ENCODE data around the gene WNT7B. TPM values are rescaled to one million over a fixed set of nuclear protein-coding genes. Genes with fewer than 3 reads are reported as not detected.

The WNT7B gene
- total and polyA plus RNA-seq, 2 of the 8 experiments (the other 6 are each of a cell fraction or from before 2014, with no cell fraction given): 0.14 to 0.24 TPM

DNA sequence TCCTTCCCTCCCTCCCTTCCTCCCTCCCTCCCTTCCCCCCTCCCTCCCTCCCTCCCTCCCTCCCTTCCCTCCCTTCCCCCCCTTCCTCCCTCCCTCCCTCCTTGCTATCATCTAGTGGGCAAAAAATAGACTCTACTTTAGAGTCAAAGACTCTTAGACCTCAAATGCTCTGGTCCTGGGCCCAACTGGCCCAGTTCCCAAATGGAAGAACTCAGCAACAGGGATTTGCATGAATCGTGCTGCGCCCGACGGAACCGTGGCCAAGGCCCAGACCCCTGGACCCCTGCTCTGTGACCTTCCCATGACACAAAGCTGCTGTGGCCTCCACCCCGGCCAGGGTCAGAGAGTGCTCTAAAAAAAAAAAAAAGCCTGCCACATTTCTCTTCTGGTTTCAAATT is 97.4 kb downstream of the WNT7B start:
- no peak overlapping the region for H2BK5ac ChIP-seq (ENCODE audit: low read depth, low read length)
- peak in 1 of 2 experiments; percentile 41 for DNase-seq (ENCODE audit: low read depth in 1 of 2, low spot score in 2 of 2)
- no peak overlapping the region for H3K18ac ChIP-seq (ENCODE audit: extremely low read depth, low read length)
- no peak overlapping the region for H3K56ac ChIP-seq (replicated peaks; ENCODE audit: insufficient read length, low read depth, low read length)
- H2BK120ac ChIP-seq (replicated peaks; ENCODE audit: low read depth, low read length): no peak overlapping the region
- H3K4me2 ChIP-seq (ENCODE audit: insufficient read depth in 1 of 2, low read depth in 2 of 2, low read length in 2 of 2): no peak overlapping the region
- peaks cover 0 to 50% (median 30%) of the 10 kb centered on the region in 4 experiments; a peak in 6 of 7 replicates for H3K27me3 ChIP-seq (replicated peaks in 1 of 4; ENCODE audit: control insufficient read depth in 3 of 4, extremely low read depth in 1 of 4, insufficient read depth in 3 of 4, low read length in 3 of 4)
- no peak overlapping the region for H2BK12ac ChIP-seq (ENCODE audit: low read depth, low read length)
- no peak overlapping the region for H3K23ac ChIP-seq (ENCODE audit: insufficient read length)
- POLR2A ChIA-PET (ENCODE audit: partially characterized antibody): no interaction called here
- FAIRE-seq: no peak
- no peaks in the 10 kb centered on the region; the same call in 1 of the 2 replicates for H3K23me2 ChIP-seq (ENCODE audit: low read depth, low read length)
- H4K8ac ChIP-seq (ENCODE audit: extremely low read depth, insufficient read depth, low read length): no peak overlapping the region
- no peak overlapping the region for H2AK5ac ChIP-seq (ENCODE audit: low read depth, low read length)
- H3K36me3 ChIP-seq (ENCODE audit: control insufficient read depth in 2 of 4, insufficient read depth in 4 of 4, low read length in 3 of 4): no peaks in the 10 kb centered on the region
- no peak overlapping the region for H4K5ac ChIP-seq (ENCODE audit: insufficient read length, low read depth, low read length)
- H2BK20ac ChIP-seq (ENCODE audit: low read length): no peak overlapping the region
- H3K9me3 ChIP-seq (ENCODE audit: insufficient read depth in 2 of 2, low read depth in 1 of 2, low read length in 1 of 2): no peaks in the 10 kb centered on the region
- H3K4me3 ChIP-seq (ENCODE audit: extremely low read depth in 1 of 4, insufficient read depth in 2 of 4, low read depth in 3 of 4, low read length in 4 of 4): no peak overlapping the region
- H3K14ac ChIP-seq (ENCODE audit: insufficient read length): no peak overlapping the region
- H3K9ac ChIP-seq (replicated peaks in 1 of 4; ENCODE audit: extremely low read depth in 1 of 4, low read depth in 3 of 4, low read length in 3 of 4): no peak overlapping the region
- peaks cover 2 to 7% of the 10 kb centered on the region in 2 experiments for H4K20me1 ChIP-seq (replicated peaks in 1 of 2; ENCODE audit: control insufficient read depth in 1 of 2, insufficient read depth in 2 of 2, low read length in 2 of 2)
- H2AFZ ChIP-seq (ENCODE audit: low read length): no peak overlapping the region
- H3K79me2 ChIP-seq (ENCODE audit: control insufficient read depth in 1 of 2, insufficient read depth in 2 of 2, low read length in 2 of 2): no peaks in the 10 kb centered on the region
- no peaks in the 10 kb centered on the region for H3K79me1 ChIP-seq (ENCODE audit: low read depth, low read length)
- no peak overlapping the region for H3K4ac ChIP-seq (replicated peaks; ENCODE audit: insufficient read length, low read depth, low read length)
- no peak overlapping the region for H2BK15ac ChIP-seq (ENCODE audit: low read length)
- H3K27ac ChIP-seq (ENCODE audit: low read depth, low read length): no peak overlapping the region
- H4K91ac ChIP-seq (replicated peaks; ENCODE audit: insufficient read length, low read length): no peak overlapping the region
- CTCF ChIA-PET (ENCODE audit: partially characterized antibody): interaction anchor here (6.3 kb wide), 1 partner anchor 14 kb away, joined by 78 read pairs; no protein-coding TSS in a partner anchor
- H3K4me1 ChIP-seq (replicated peaks in 1 of 4; ENCODE audit: control insufficient read depth in 3 of 4, insufficient read depth in 4 of 4, low read length in 3 of 4): peaks cover 0 to 28% (median 22%) of the 10 kb centered on the region in 4 experiments; a peak in 6 of 7 replicates
- 80% methylated on average over 6 of the region's 6 CpGs; no CpG with 5 or more reads in 1 of the 2 experiments for WGBS, 2 experiments (ENCODE audit: extremely low coverage in 1 of 2, insufficient coverage in 1 of 2, insufficient read length in 1 of 2, insufficient replicate concordance in 2 of 2, low coverage in 1 of 2, low lambda C conversion rate in 2 of 2, missing lambda C conversion rate in 1 of 2)
- TF ChIP-seq POU5F1 (IDR thresholded peaks at IDR 0.05; ENCODE audit: low read depth, low read length) (no peak), GTF2F1 (IDR thresholded peaks at IDR 0.05; ENCODE audit: borderline replicate concordance, low read depth, low read length) (no peak), TCF12 (IDR thresholded peaks at IDR 0.05; ENCODE audit: low read depth, low read length) (no peak), TBP (IDR thresholded peaks at IDR 0.05; ENCODE audit: low read depth, low read length) (no peak), USF2 (IDR thresholded peaks at IDR 0.05; ENCODE audit: low read length) (no peak), CEBPB (IDR thresholded peaks at IDR 0.05; ENCODE audit: low read depth, low read length) (no peak), ZNF274 (IDR thresholded peaks at IDR 0.05; ENCODE audit: borderline replicate concordance, extremely low read depth, low read length) (no peak)
